Thyroid gland (tissue), 4 donors: ENCODE results near the gene AMY2B. TPM values are rescaled to one million over a fixed set of nuclear protein-coding genes. Genes with fewer than 3 reads are reported as not detected.
"Not testable (repeated sequence)": the region's sequence is repeated elsewhere in the genome, so short reads cannot be mapped to it uniquely, and the experiment has no call there.

ENCODE experiments used
- DNase-seq, 2 donors: peaks; one replicate each; pipeline ENCODE4 v3.0.0-alpha.2; 2019
- H3K27ac ChIP-seq, 3 donors: fragments of 200-600 bp; sonication (generic); 1 replicate in 2 of 3; 2 replicates in 1 of 3; pipeline ENCODE4 v1.5.1; 2016 to 2019; ENCODE audit warnings: mild to moderate bottlenecking in 1 of 3, moderate library complexity in 1 of 3
- H3K27me3 ChIP-seq: fragments of 200-600 bp; sonication (generic); one replicate; pipeline ENCODE4 v1.5.1; 2019
- H3K36me3 ChIP-seq, 2 donors: fragments of 200-600 bp; sonication (generic); one replicate each; pipeline ENCODE4 v1.5.1; 2016 to 2019
- H3K4me1 ChIP-seq, 2 donors: fragments of 200-600 bp; sonication (generic); one replicate each; pipeline ENCODE4 v1.5.1; 2017 to 2019
- H3K4me3 ChIP-seq, 3 donors: fragments of 200-600 bp; sonication (generic); replicated peaks in 1 of 3; 1 replicate in 2 of 3; 2 replicates in 1 of 3; pipeline ENCODE4 v1.5.1; 2016; ENCODE audit warnings: mild to moderate bottlenecking in 1 of 3
- H3K9me3 ChIP-seq: fragments of 200-600 bp; sonication (generic); one replicate; pipeline ENCODE4 v1.5.1; 2017
- CTCF ChIP-seq, 6 experiments: fragments of 200-600 bp in 3 of 6; fragments of 450-650 bp in 3 of 6; sonication (generic) in 3 of 6; IDR thresholded peaks; one replicate each; pipeline ENCODE4 v1.5.1; 2016 to 2019; ENCODE audit warnings: antibody characterized with exemption in 6 of 6, mild to moderate bottlenecking in 2 of 6, inconsistent platforms in 1 of 6, moderate library complexity in 1 of 6
- POLR2A ChIP-seq, 2 donors: fragments of 450-650 bp; IDR thresholded peaks; one replicate each; pipeline ENCODE4 v1.6.1; 2017; ENCODE audit warnings: antibody characterized with exemption in 2 of 2, mild to moderate bottlenecking in 2 of 2, moderate library complexity in 1 of 2
- WGBS, 2 donors: methylation state at CpG; one replicate each; pipeline ENCODE4 v1.1.5; 2017; 5-methylcytosine and 5-hydroxymethylcytosine counted together
- intact Hi-C: fragments of 100-400 bp; cut with DNase I; formaldehyde crosslinking; loops from one replicate; pipeline ENCODE4 v1.15.1; 2023
- total RNA-seq, 4 donors: library from RNA; depleted of rRNA; stranded (reverse); fragments of >200 nt; gene quantifications; one replicate each; pipeline ENCODE4 v1.2.3, GENCODE V29; 2016

The AMY2B gene
- total RNA-seq, 4 donors from 2014 or later, result 51.7 to 71.2 (median 54.7) TPM

- no peaks in the 10 kb centered on the region for H3K9me3 ChIP-seq
- no peak for DNase-seq
- TF ChIP-seq CTCF (IDR thresholded peaks at IDR 0.05) (no peak), POLR2A (IDR thresholded peaks at IDR 0.05) (no peak)
- no peaks in the 10 kb centered on the region for H3K27me3 ChIP-seq
- 89 to 98% methylated on average over 2 of the region's 2 CpGs for WGBS, 2 donors
- no peaks in the 10 kb centered on the region for H3K4me1 ChIP-seq
- no peaks in the 10 kb centered on the region for H3K36me3 ChIP-seq
- H3K27ac ChIP-seq, result no peak overlapping the region
- intact Hi-C loops, result no loop called here
- no peak overlapping the region for H3K4me3 ChIP-seq
These were observed 45.0 kb downstream of the AMY2B start for GRCh38 chr1:103616362-103616761.

GRCh38 chr1:103616994-103617477 lies 45.6 kb downstream of the AMY2B start, which contains the start of gene AMY2A:
TSS of gene AMY2A (plus strand) at chr1:103617427. CDS start at chr1:103617441, 14 bp downstream.
- H3K4me1 ChIP-seq, DNase-seq, H3K4me3 ChIP-seq, H3K36me3 ChIP-seq, intact Hi-C loops, H3K9me3 ChIP-seq, H3K27ac ChIP-seq, H3K27me3 ChIP-seq: not testable (repeated sequence)
- 89 to 96% methylated on average over 3 of the region's 3 CpGs for WGBS, 2 donors

GRCh38 chr1:103627436-103627835 lies 56.0 kb downstream of the AMY2B start:
- H3K9me3 ChIP-seq, H3K4me3 ChIP-seq, DNase-seq, H3K27me3 ChIP-seq, H3K27ac ChIP-seq, H3K36me3 ChIP-seq, intact Hi-C loops, H3K4me1 ChIP-seq: not testable (repeated sequence)
- 80 to 91% methylated on average over 3 to 4 of the region's 4 CpGs for WGBS, 2 donors

Other genes starting within 250 kb of the AMY2B start
- 10 to 100 TPM; 64.9 to 92.7 (median 80.6) TPM for gene RNPC3, start 45.9 kb upstream of the AMY2B start, total RNA-seq
- gene AMY2A, start 45.8 kb downstream of the AMY2B start, total RNA-seq, result not detected
- gene AMY1A, start 84.2 kb downstream of the AMY2B start, total RNA-seq, result 1 to 10 TPM in 1 of 4 donors, not detected in 3; 3.5 TPM
- gene AMY1B, start 124.6 kb downstream of the AMY2B start, total RNA-seq, result 1 to 10 TPM in 2 of 4 donors, not detected in 2; 3.5 to 3.9 TPM
- 10 to 100 TPM in 1 of 4 donors, 1 to 10 TPM in 3; 1.1 to 24.6 (median 4.0) TPM for gene AMY1C, start 178.3 kb downstream of the AMY2B start, total RNA-seq